ENCODE data around the gene EYS. TPM values are rescaled to one million over a fixed set of nuclear protein-coding genes. Genes with fewer than 3 reads are reported as not detected.

The EYS gene
- total and polyA plus RNA-seq, 7 donors = 0.07 to 0.46 TPM; not detected in 5

GRCh38 chr6:64890609-64891008, 816.4 kb downstream of the EYS start:
- Histone ChIP-seq H3K27ac (no peak overlapping the region), H3K36me3 (no peaks in the 10 kb centered on the region), H3K4me1 (no peaks in the 10 kb centered on the region), H3K9me3 (no peaks in the 10 kb centered on the region), H3K27me3 (no peaks in the 10 kb centered on the region), H3K4me3 (no peak overlapping the region)
- no peak for DNase-seq
- 41 to 71% methylated on average over 1 of the region's 1 CpG for WGBS, 2 donors
- TF ChIP-seq CTCF (IDR thresholded peaks at IDR 0.05) (no peak), POLR2A (IDR thresholded peaks at IDR 0.05) (no peak), EP300 (IDR thresholded peaks at IDR 0.05) (no peak), POLR2AphosphoS5 (IDR thresholded peaks at IDR 0.05) (no peak)
- intact Hi-C loops (cut with DNase I) = no loop called here

GRCh38 chr6:64889144-64889543, 817.9 kb downstream of the EYS start:
- 63 to 92% methylated on average over 3 of the region's 3 CpGs for WGBS, 2 donors

GRCh38 chr6:64874776-64875175, 832.2 kb downstream of the EYS start:
- TF ChIP-seq CTCF (IDR thresholded peaks at IDR 0.05) (no peak), POLR2A (IDR thresholded peaks at IDR 0.05) (no peak), EP300 (IDR thresholded peaks at IDR 0.05) (no peak), POLR2AphosphoS5 (IDR thresholded peaks at IDR 0.05) (no peak)
- Histone ChIP-seq H3K4me1 (no peaks in the 10 kb centered on the region), H3K9me3 (no peaks in the 10 kb centered on the region), H3K27me3 (no peaks in the 10 kb centered on the region), H3K36me3 (no peaks in the 10 kb centered on the region), H3K27ac (no peak overlapping the region), H3K4me3 (no peak overlapping the region)
- WGBS, 2 donors = 75 to 83% methylated on average over 3 of the region's 3 CpGs
- intact Hi-C loops (cut with DNase I) = no loop called here
- DNase-seq = no peak

More at GRCh38 chr6:64889144-64889543, 817.9 kb downstream of the EYS start:
- Histone ChIP-seq H3K36me3 (no peaks in the 10 kb centered on the region), H3K9me3 (no peaks in the 10 kb centered on the region), H3K27ac (no peak overlapping the region), H3K27me3 (no peaks in the 10 kb centered on the region), H3K4me1 (no peaks in the 10 kb centered on the region), H3K4me3 (no peak overlapping the region)
- TF ChIP-seq CTCF (IDR thresholded peaks at IDR 0.05) (no peak), EP300 (IDR thresholded peaks at IDR 0.05) (no peak), POLR2A (IDR thresholded peaks at IDR 0.05) (no peak), POLR2AphosphoS5 (IDR thresholded peaks at IDR 0.05) (no peak)
- intact Hi-C loops (cut with DNase I) = no loop called here
- DNase-seq = no peak

- H3K4me1 ChIP-seq = no peaks in the 10 kb centered on the region
- intact Hi-C loops (cut with DNase I) = no loop called here
Measured at GRCh38 chr6:64872633-64873032, 834.4 kb downstream of the EYS start.

GRCh38 chr6:64861039-64861651, 845.9 kb downstream of the EYS start:
- no peaks in the 10 kb centered on the region for H3K36me3 ChIP-seq
- intact Hi-C loops (cut with DNase I) = no loop called here
- 74 to 89% methylated on average over 6 of the region's 6 CpGs for WGBS, 2 donors
- TF ChIP-seq POLR2A (IDR thresholded peaks at IDR 0.05) (no peak), CTCF (IDR thresholded peaks at IDR 0.05) (no peak), EP300 (IDR thresholded peaks at IDR 0.05) (no peak), POLR2AphosphoS5 (IDR thresholded peaks at IDR 0.05) (no peak)
- peak; percentile 40 for DNase-seq
- H3K4me1 ChIP-seq = no peaks in the 10 kb centered on the region
- H3K27ac ChIP-seq = no peak overlapping the region
- H3K9me3 ChIP-seq = peaks cover 0 to 2% (median 0%) of the 10 kb centered on the region in 4 donors
- H3K4me3 ChIP-seq = no peak overlapping the region
- no peaks in the 10 kb centered on the region for H3K27me3 ChIP-seq

More at GRCh38 chr6:64872633-64873032, 834.4 kb downstream of the EYS start:
- Histone ChIP-seq H3K36me3 (no peaks in the 10 kb centered on the region), H3K27me3 (no peaks in the 10 kb centered on the region), H3K27ac (no peak overlapping the region), H3K9me3 (no peaks in the 10 kb centered on the region), H3K4me3 (no peak overlapping the region)
- TF ChIP-seq POLR2AphosphoS5 (IDR thresholded peaks at IDR 0.05) = no peak
- no peak for DNase-seq
